WTC11 (cell line): Measurements from ENCODE around the gene LRIG3.

Experiments
- NR3C1 ChIP-seq: sonication (generic); formaldehyde crosslinking; conservative IDR thresholded peaks from 2 replicates; pipeline ENCODE4 v1.8.1; 2023; ENCODE audit warnings: low read depth, mild to moderate bottlenecking, missing genetic modification reagents
- SMAD3 ChIP-seq: sonication (generic); formaldehyde crosslinking; IDR thresholded peaks from 2 replicates; pipeline ENCODE4 v1.8.0; 2022; ENCODE audit warnings: missing genetic modification reagents, mild to moderate bottlenecking, borderline replicate concordance
- ZBTB21 ChIP-seq: sonication (generic); formaldehyde crosslinking; IDR thresholded peaks from 2 replicates; pipeline ENCODE4 v1.8.1; 2023; ENCODE audit warnings: mild to moderate bottlenecking, missing genetic modification reagents, borderline replicate concordance
- TF ChIP-seq, protein P1 (sequence below): sonication (generic); formaldehyde crosslinking; IDR thresholded peaks from 2 replicates; pipeline ENCODE4 v1.8.0; 2023; ENCODE audit warnings: mild to moderate bottlenecking, missing genetic modification reagents
- TF ChIP-seq, protein P2 (sequence below): sonication (generic); formaldehyde crosslinking; IDR thresholded peaks from 2 replicates; pipeline ENCODE4 v1.8.0; 2023; ENCODE audit warnings: missing genetic modification reagents
- TF ChIP-seq, protein P3 (sequence below): sonication (generic); formaldehyde crosslinking; IDR thresholded peaks from 2 replicates; pipeline ENCODE4 v1.8.0; 2023; ENCODE audit warnings: missing genetic modification reagents, mild to moderate bottlenecking, borderline replicate concordance
- TF ChIP-seq, protein P4 (sequence below): sonication (generic); formaldehyde crosslinking; IDR thresholded peaks from 2 replicates; pipeline ENCODE4 v1.8.0; 2022; ENCODE audit warnings: mild to moderate bottlenecking, missing genetic modification reagents
- TF ChIP-seq, protein P5 (sequence below): fragments of 250-450 bp; sonication (Bioruptor Pico); IDR thresholded peaks from 2 replicates; pipeline ENCODE4 v2.1.2; 2022; ENCODE audit warnings: mild to moderate bottlenecking, moderate library complexity
- TF ChIP-seq, protein P6 (sequence below): fragments of 200-600 bp; IDR thresholded peaks from 2 replicates; pipeline ENCODE4 v1.8.0; 2022; ENCODE audit warnings: antibody characterized with exemption
- TF ChIP-seq, protein P7 (sequence below): sonication (generic); formaldehyde crosslinking; IDR thresholded peaks from 2 replicates; pipeline ENCODE4 v1.8.1; 2023; ENCODE audit warnings: mild to moderate bottlenecking, moderate library complexity, missing genetic modification reagents
- TF ChIP-seq, protein P8 (sequence below): sonication (generic); formaldehyde crosslinking; IDR thresholded peaks from 2 replicates; pipeline ENCODE4 v1.8.0; 2022; ENCODE audit warnings: missing genetic modification reagents

DNA sequence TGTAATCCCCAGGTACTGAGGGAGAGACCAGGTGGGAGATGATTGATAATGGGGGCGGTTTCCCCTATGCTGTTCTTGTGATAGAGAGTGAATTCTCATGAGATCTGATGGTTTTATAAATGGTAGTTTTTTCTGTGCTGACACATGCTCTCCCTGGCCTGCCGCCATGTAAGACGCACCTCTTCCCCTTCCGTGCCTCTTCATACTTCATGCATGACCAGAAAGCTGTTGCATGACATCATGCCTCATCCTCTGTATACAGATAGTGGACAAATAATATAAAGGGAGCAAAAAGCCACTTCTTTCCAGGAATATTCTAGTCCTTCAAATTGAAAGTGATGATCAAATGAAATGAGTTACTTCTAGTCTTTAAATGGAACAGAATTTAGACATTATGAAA, 47.3 kb upstream of the LRIG3 start:
- TF ChIP-seq, protein P1, sequence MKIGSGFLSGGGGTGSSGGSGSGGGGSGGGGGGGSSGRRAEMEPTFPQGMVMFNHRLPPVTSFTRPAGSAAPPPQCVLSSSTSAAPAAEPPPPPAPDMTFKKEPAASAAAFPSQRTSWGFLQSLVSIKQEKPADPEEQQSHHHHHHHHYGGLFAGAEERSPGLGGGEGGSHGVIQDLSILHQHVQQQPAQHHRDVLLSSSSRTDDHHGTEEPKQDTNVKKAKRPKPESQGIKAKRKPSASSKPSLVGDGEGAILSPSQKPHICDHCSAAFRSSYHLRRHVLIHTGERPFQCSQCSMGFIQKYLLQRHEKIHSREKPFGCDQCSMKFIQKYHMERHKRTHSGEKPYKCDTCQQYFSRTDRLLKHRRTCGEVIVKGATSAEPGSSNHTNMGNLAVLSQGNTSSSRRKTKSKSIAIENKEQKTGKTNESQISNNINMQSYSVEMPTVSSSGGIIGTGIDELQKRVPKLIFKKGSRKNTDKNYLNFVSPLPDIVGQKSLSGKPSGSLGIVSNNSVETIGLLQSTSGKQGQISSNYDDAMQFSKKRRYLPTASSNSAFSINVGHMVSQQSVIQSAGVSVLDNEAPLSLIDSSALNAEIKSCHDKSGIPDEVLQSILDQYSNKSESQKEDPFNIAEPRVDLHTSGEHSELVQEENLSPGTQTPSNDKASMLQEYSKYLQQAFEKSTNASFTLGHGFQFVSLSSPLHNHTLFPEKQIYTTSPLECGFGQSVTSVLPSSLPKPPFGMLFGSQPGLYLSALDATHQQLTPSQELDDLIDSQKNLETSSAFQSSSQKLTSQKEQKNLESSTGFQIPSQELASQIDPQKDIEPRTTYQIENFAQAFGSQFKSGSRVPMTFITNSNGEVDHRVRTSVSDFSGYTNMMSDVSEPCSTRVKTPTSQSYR (CRISPR knock-in tag) = no peak
- TF ChIP-seq, protein P2, sequence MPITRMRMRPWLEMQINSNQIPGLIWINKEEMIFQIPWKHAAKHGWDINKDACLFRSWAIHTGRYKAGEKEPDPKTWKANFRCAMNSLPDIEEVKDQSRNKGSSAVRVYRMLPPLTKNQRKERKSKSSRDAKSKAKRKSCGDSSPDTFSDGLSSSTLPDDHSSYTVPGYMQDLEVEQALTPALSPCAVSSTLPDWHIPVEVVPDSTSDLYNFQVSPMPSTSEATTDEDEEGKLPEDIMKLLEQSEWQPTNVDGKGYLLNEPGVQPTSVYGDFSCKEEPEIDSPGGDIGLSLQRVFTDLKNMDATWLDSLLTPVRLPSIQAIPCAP (CRISPR knock-in tag) = no peak
- TF ChIP-seq, protein P3, sequence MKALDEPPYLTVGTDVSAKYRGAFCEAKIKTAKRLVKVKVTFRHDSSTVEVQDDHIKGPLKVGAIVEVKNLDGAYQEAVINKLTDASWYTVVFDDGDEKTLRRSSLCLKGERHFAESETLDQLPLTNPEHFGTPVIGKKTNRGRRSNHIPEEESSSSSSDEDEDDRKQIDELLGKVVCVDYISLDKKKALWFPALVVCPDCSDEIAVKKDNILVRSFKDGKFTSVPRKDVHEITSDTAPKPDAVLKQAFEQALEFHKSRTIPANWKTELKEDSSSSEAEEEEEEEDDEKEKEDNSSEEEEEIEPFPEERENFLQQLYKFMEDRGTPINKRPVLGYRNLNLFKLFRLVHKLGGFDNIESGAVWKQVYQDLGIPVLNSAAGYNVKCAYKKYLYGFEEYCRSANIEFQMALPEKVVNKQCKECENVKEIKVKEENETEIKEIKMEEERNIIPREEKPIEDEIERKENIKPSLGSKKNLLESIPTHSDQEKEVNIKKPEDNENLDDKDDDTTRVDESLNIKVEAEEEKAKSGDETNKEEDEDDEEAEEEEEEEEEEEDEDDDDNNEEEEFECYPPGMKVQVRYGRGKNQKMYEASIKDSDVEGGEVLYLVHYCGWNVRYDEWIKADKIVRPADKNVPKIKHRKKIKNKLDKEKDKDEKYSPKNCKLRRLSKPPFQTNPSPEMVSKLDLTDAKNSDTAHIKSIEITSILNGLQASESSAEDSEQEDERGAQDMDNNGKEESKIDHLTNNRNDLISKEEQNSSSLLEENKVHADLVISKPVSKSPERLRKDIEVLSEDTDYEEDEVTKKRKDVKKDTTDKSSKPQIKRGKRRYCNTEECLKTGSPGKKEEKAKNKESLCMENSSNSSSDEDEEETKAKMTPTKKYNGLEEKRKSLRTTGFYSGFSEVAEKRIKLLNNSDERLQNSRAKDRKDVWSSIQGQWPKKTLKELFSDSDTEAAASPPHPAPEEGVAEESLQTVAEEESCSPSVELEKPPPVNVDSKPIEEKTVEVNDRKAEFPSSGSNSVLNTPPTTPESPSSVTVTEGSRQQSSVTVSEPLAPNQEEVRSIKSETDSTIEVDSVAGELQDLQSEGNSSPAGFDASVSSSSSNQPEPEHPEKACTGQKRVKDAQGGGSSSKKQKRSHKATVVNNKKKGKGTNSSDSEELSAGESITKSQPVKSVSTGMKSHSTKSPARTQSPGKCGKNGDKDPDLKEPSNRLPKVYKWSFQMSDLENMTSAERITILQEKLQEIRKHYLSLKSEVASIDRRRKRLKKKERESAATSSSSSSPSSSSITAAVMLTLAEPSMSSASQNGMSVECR = no peak
- TF ChIP-seq SMAD3 (CRISPR knock-in tag) = no peak
- TF ChIP-seq, protein P4, sequence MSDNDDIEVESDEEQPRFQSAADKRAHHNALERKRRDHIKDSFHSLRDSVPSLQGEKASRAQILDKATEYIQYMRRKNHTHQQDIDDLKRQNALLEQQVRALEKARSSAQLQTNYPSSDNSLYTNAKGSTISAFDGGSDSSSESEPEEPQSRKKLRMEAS (CRISPR knock-in tag) = no peak
- TF ChIP-seq, protein P5, sequence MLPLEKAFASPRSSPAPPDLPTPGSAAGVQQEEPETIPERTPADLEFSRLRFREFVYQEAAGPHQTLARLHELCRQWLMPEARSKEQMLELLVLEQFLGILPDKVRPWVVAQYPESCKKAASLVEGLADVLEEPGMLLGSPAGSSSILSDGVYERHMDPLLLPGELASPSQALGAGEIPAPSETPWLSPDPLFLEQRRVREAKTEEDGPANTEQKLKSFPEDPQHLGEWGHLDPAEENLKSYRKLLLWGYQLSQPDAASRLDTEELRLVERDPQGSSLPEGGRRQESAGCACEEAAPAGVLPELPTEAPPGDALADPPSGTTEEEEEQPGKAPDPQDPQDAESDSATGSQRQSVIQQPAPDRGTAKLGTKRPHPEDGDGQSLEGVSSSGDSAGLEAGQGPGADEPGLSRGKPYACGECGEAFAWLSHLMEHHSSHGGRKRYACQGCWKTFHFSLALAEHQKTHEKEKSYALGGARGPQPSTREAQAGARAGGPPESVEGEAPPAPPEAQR (CRISPR knock-in tag) = no peak
- TF ChIP-seq, protein P6, sequence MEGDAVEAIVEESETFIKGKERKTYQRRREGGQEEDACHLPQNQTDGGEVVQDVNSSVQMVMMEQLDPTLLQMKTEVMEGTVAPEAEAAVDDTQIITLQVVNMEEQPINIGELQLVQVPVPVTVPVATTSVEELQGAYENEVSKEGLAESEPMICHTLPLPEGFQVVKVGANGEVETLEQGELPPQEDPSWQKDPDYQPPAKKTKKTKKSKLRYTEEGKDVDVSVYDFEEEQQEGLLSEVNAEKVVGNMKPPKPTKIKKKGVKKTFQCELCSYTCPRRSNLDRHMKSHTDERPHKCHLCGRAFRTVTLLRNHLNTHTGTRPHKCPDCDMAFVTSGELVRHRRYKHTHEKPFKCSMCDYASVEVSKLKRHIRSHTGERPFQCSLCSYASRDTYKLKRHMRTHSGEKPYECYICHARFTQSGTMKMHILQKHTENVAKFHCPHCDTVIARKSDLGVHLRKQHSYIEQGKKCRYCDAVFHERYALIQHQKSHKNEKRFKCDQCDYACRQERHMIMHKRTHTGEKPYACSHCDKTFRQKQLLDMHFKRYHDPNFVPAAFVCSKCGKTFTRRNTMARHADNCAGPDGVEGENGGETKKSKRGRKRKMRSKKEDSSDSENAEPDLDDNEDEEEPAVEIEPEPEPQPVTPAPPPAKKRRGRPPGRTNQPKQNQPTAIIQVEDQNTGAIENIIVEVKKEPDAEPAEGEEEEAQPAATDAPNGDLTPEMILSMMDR = no peak
- TF ChIP-seq, protein P7, sequence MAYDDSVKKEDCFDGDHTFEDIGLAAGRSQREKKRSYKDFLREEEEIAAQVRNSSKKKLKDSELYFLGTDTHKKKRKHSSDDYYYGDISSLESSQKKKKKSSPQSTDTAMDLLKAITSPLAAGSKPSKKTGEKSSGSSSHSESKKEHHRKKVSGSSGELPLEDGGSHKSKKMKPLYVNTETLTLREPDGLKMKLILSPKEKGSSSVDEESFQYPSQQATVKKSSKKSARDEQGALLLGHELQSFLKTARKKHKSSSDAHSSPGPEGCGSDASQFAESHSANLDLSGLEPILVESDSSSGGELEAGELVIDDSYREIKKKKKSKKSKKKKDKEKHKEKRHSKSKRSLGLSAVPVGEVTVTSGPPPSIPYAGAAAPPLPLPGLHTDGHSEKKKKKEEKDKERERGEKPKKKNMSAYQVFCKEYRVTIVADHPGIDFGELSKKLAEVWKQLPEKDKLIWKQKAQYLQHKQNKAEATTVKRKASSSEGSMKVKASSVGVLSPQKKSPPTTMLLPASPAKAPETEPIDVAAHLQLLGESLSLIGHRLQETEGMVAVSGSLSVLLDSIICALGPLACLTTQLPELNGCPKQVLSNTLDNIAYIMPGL (CRISPR knock-in tag) = no peak
- TF ChIP-seq, protein P8, sequence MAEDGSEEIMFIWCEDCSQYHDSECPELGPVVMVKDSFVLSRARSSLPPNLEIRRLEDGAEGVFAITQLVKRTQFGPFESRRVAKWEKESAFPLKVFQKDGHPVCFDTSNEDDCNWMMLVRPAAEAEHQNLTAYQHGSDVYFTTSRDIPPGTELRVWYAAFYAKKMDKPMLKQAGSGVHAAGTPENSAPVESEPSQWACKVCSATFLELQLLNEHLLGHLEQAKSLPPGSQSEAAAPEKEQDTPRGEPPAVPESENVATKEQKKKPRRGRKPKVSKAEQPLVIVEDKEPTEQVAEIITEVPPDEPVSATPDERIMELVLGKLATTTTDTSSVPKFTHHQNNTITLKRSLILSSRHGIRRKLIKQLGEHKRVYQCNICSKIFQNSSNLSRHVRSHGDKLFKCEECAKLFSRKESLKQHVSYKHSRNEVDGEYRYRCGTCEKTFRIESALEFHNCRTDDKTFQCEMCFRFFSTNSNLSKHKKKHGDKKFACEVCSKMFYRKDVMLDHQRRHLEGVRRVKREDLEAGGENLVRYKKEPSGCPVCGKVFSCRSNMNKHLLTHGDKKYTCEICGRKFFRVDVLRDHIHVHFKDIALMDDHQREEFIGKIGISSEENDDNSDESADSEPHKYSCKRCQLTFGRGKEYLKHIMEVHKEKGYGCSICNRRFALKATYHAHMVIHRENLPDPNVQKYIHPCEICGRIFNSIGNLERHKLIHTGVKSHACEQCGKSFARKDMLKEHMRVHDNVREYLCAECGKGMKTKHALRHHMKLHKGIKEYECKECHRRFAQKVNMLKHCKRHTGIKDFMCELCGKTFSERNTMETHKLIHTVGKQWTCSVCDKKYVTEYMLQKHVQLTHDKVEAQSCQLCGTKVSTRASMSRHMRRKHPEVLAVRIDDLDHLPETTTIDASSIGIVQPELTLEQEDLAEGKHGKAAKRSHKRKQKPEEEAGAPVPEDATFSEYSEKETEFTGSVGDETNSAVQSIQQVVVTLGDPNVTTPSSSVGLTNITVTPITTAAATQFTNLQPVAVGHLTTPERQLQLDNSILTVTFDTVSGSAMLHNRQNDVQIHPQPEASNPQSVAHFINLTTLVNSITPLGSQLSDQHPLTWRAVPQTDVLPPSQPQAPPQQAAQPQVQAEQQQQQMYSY = no peak
- TF ChIP-seq NR3C1 (CRISPR knock-in tag) = no peak
- no peak for TF ChIP-seq ZBTB21 (CRISPR knock-in tag)
